ENCODE results near the gene PI16.
"Not testable (repeated sequence)": the region's sequence is repeated elsewhere in the genome, so short reads cannot be mapped to it uniquely, and the experiment has no call there.

PI16 gene

DNA sequence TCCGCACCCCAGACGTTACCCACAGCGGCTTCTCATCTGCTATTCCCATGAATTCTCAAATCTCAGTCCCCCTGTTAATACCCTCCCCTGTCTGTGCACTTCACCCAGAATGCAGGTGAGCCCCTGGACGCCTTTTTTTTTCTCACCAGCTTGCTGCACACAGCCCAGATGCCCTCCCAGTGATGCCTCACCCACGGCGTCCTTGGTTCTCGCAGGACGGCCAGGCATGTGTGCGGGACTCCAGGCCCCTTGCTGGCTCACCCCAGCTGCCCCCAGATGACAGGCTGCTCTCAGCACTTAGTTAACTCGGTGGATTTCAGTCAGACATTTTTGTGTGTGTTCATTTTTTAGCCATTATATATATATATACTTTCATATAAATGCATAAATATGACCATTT lies 25.4 kb upstream of the PI16 start:
- no peak for DNase-seq

DNA sequence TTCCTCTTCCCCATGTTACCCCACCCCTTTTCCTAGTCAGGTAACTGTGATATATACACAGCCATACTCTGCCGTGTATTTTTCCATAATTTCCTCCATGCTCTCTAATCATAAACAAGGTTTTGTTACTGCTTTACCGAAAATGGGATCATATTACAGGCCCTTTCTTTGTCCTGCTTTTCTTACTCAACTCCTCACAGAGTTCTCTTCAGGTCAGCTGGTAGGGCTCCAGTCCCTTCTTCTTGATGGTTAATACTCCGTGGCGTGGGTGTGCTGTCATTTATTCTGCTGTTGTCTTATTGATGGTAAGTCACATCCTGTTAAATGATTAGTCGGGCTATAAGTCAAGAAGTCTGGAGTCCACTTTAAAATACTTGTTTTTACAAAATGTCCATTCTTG lies 24.9 kb upstream of the PI16 start:
- DNase-seq: no peak

DNA sequence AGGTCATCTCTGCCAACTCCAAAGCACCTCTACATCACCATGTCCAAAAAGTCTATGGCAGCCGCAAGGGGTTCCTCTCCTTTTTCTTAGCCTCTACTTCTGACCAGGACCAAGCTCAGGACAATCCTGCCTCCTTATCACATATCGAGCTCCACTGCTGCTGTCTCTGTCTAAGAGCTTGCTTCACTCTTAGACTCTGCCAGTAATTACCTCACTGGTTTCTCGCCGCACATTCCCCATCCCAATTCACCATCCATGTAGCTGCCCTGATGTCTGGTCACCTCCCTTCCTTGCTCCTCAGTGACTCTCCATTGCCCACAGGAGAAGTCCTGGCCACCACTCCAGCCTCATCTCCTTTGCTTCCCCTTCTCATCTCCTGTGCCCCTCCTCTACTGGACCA lies 24.1 kb upstream of the PI16 start:
- DNase-seq: no peak

GRCh38 chr6:36933102-36933501 lies 21.4 kb upstream of the PI16 start:
- no peak for DNase-seq

GRCh38 chr6:36933519-36933918 lies 21.0 kb upstream of the PI16 start:
- DNase-seq: no peak

DNA sequence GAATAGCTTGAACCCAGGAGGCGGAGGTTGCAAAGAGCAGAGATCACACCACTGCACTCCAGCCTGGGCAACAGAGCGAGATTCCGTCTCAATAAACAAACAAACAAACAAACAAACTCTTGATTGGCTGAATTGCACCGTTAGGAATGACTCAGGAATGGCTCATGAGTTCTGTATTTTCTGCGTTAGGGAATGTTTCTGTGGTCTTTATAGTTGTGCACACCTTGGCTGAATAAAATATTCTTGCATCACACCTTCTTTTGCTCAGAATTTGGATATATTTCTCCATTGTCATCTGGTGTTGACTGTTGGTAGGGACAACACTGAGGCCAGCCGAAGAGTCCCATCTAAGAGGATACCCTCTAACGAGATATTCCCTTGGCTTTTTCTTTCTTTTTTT lies 19.6 kb upstream of the PI16 start:
- DNase-seq: no peak

DNA sequence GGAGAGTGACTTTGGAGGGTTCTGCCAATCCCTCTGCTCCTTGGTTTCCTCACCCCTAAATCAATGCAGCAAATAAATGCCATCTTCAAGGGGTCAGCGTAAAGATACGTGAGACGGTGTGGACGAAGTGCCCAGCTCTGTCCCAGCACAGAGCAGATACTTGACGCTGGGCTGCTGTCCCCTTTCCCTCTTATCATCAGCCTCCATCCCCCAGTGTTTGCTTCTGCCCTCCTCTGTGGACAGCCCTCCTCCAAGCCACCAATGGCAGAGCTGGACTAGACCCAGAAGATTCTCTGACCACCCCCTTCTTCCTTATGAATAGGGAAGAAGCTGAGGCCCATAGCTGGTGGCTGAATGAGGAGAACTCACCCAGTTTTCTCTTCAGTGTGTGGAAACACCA lies 17.7 kb upstream of the PI16 start:
- DNase-seq: no peak

- no peak for DNase-seq
Measured at GRCh38 chr6:36937896-36938295, 16.6 kb upstream of the PI16 start.

GRCh38 chr6:36938536-36938935 lies 16.0 kb upstream of the PI16 start:
- no peak for DNase-seq

DNA sequence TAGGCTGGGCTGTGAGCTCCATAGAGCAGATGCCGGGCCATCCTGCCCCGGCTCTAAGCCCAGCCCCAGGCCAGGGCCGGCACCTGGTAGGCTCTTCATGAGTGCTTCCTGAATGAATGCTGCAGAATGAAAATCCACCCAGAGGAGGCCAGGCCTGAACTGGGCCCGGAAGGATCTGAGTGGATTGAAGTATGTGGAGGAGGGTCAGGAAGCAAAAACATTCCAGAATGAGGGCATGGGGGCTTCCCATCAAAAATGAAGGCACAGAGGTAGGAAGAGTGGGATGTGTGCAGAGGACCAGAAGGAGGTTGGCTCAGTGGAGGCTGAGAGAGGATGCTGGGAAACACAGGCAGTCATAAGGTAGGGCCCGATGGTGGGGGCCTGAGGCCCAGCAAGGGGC lies 15.5 kb upstream of the PI16 start:
- DNase-seq: not testable (repeated sequence)

- no peak for DNase-seq
Measured at GRCh38 chr6:36940027-36940426, 14.5 kb upstream of the PI16 start.

DNA sequence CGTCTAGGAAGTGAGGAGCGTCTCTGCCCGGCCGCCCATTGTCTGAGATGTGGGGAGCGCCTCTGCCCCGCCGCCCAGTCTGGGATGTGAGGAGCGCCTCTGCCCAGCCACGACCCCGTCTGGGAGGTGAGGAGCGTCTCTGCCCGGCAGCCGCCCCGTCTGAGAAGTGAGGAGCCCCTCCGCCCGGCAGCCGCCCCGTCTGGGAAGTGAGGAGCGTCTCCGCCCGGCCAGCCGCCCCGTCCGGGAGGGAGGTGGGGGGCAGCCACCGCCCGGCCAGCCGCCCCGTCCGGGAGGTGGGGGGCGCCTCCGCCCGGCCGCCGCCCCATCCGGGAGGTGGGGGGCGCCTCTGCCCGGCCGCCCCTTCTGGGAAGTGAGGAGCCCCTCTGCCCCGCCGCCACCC lies 13.0 kb upstream of the PI16 start:
- not testable (repeated sequence) for DNase-seq

- DNase-seq: not testable (repeated sequence)
Measured at GRCh38 chr6:36942329-36942728, 12.2 kb upstream of the PI16 start.

- DNase-seq: no peak
Measured at GRCh38 chr6:36944650-36945049, 9.9 kb upstream of the PI16 start.

GRCh38 chr6:36945301-36945700 lies 9.2 kb upstream of the PI16 start:
- no peak for DNase-seq

DNA sequence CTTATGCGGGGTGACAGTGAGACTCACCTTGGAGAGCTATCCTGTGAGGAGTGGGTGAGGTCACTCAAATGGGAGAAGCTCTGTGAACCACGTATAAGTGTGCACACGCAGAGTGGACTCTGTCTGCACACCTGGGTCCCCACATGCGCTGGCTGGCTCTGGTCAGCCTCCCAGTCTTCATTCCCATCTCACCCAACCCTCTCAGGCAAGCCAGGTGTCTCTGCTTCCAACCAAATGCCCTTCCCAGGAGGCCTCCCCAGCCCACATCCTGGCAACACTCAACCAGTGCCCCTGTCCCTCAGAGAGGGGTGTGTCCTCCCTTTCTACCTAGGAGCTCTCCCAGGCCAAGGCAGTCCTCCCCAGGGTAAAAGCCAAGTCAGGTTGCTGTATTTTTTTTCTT lies 8.0 kb upstream of the PI16 start:
- no peak for DNase-seq

DNA sequence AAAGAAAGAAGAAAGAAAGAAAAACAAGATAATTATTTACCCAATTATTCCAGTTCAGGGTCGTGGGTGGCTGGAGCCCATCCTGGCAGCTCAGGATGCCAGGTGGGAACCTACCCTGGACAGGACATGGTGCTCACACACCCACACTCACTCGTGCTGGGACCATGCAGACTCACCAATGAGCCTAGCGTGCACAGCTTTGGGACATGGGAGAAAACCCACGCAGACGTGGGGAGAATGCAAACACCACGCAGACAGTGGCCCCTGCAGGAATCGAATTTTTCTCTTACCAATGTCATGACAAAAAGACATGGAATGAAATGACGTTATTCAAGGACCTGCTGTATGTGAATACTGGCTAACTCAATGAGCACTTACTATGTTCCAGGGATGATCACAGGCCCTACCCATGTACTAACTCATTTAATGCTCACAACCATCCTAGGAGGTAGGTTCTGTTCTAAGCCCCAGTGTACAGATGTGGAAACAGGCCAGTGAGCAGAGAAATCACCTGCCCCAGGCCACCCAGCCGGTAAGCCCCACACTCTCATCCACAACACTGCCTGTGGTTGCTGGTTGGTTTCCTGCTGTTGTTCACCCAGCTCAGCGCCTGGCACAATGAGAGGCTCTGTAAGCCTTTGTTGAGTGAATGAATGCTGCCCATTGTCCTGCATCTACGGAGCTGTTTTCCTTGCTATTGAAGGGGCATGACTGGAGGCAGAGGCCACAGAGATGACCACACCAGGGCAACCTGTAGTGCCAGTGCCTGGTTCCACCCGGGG lies 6.8 kb upstream of the PI16 start:
- no peak for DNase-seq

DNA sequence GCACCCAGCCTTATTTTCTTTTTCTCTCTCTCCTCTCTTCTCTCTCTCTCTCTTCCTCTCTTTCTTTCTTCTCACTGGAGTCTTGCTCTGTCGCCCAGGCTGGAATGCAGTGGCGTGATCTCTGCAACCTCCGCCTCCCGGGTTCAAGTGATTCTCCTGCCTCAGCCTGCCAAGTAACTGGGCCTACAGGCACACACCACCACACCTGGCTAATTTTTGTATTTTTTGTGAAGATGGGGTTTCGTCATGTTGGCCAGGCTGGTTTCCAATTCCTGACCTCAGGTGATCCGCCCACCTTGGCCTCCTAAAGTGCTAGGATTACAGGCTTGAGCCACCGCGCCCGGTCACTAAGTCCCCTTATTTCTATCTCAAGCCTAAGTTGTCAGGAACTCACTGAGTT lies 5.5 kb upstream of the PI16 start:
- DNase-seq: not testable (repeated sequence)

GRCh38 chr6:36949636-36950035 lies 4.9 kb upstream of the PI16 start:
- DNase-seq: no peak

GRCh38 chr6:36953931-36954261 lies 642 bp upstream of the PI16 start:
- no peak for DNase-seq

DNA sequence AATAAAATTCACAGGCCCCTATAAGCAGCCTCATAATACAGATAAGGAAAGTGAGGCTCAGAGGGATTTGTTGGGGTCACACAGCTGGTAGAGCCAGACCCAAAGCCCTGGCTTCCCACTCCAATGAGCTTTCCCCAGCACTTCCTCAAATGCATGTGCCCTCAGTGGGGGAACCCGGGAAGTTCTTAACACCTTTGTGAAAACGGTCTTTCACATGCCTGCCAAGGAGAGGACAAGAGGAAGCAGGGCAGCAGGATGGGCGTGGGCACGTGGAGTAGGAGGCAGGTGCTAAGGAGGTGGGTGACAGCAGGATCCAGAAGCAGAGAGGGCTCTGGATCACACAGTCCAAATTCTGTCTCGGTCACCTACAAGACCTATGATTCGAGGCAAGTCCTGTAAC lies 598 bp downstream of the PI16 start:
- no peak for DNase-seq

DNA sequence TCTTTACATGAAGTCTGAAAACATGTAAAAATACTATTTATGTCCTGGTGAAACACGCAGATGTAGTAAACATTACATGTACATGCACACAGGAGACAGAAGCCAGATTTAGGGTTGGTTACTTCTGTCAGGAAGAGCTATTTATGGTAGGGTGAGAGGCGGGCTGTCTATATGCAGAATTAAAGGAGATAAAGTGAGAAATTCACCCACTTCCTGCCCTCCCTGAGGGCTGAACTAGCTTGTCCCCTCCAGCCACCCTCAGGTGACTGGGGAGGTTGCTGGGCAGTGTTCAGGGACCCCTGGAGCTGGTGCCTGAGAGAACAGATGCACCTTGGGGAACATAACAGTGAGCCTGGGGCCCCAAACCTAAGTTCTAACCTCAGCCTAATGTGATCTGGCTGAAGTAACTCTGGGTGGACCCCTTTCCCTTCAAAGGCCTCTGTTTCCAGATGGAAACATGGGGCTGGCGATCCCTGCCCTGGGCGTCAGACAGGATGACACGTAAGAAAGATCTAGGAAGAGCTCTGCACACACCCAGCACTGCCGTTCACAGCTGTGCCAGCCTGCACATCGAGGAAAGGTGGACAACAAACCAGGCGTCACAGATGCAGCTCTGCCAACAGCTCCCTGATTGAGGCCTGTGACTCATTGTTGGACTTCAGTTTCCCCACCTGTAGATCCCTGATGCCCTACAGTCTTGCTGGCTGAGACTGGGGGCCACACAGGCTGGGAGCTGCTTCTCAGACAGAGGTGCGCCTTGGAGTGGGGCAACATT lies 1.3 kb downstream of the PI16 start:
- DNase-seq: no peak

DNA sequence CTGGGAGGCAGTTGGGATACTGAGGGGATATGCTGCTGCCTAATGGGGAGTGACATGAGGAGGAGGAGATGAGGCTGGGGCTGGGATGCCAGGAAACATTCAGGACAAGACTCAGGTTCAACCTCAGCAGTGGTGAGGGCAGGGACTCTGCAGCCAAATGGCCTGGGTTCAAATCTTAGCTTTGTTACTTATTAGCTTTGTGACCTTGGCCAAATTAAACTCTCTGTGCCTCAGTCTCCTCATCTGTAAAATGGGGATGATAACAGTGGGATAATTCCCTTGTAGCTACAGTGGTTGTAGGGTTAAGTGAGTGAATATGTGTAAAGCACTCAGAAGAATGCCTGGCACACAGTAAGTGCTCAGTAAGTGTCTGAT lies 1.9 kb downstream of the PI16 start:
- DNase-seq: no peak

- no peak for DNase-seq
Measured at GRCh38 chr6:36957773-36958271, 3.3 kb downstream of the PI16 start.

Measured in NCI-H1092 treated with DMSO at 0.1 percent for 48 hours (cell line).